Liver (tissue), 9 donors: Measurements from ENCODE around the gene SPTBN4. TPM values are rescaled to one million over a fixed set of nuclear protein-coding genes. Genes with fewer than 3 reads are reported as not detected.

Experiments
- DNase-seq: peaks from one replicate; pipeline ENCODE4 v3.0.0-alpha.2; 2017; ENCODE audit warnings: low spot score
- H3K27ac ChIP-seq, 2 donors: one replicate each; pipeline ENCODE4 v1.7.0; 2013; ENCODE audit warnings: inconsistent platforms in 2 of 2, low read length in 2 of 2, control low read depth in 1 of 2, low read depth in 1 of 2, mild to moderate bottlenecking in 1 of 2
- H3K27me3 ChIP-seq, 4 donors: one replicate each; pipeline versions ENCODE4 v1.6.1 to v1.7.0; 2013; ENCODE audit warnings: low read length in 3 of 4, inconsistent platforms in 1 of 4, mild to moderate bottlenecking in 1 of 4, moderate library complexity in 1 of 4; ENCODE audit not compliant: control insufficient read depth in 4 of 4, insufficient read depth in 4 of 4
- H3K36me3 ChIP-seq, 4 donors: one replicate each; pipeline versions ENCODE4 v1.6.1 to v1.7.0; 2013; ENCODE audit warnings: low read length in 3 of 4, mild to moderate bottlenecking in 3 of 4, low read depth in 1 of 4, moderate library complexity in 1 of 4; ENCODE audit not compliant: control insufficient read depth in 4 of 4, insufficient read depth in 3 of 4
- H3K4me1 ChIP-seq, 4 donors: one replicate each; pipeline versions ENCODE4 v1.6.1 to v1.7.0; 2013; ENCODE audit warnings: low read length in 3 of 4, mild to moderate bottlenecking in 3 of 4, moderate library complexity in 1 of 4; ENCODE audit not compliant: control insufficient read depth in 4 of 4, insufficient read depth in 4 of 4
- H3K4me3 ChIP-seq, 3 donors: one replicate each; pipeline versions ENCODE4 v1.6.1 to v1.7.0; 2013; ENCODE audit warnings: low read length in 3 of 3, control low read depth in 1 of 3, low read depth in 1 of 3, mild to moderate bottlenecking in 1 of 3
- H3K9ac ChIP-seq, 2 donors: one replicate each; pipeline ENCODE4 v1.7.0; 2013; ENCODE audit warnings: low read length in 2 of 2, mild to moderate bottlenecking in 2 of 2, moderate library complexity in 2 of 2, control low read depth in 1 of 2, low read depth in 1 of 2
- H3K9me3 ChIP-seq, 4 donors: one replicate each; pipeline versions ENCODE4 v1.6.1 to v1.7.0; 2013; ENCODE audit warnings: low read length in 3 of 4; ENCODE audit not compliant: control insufficient read depth in 4 of 4
- ATF3 ChIP-seq: IDR thresholded peaks from 2 replicates; pipeline ENCODE4 v1.6.1; 2016; ENCODE audit warnings: antibody characterized with exemption
- CTCF ChIP-seq: fragments of 150-350 bp; IDR thresholded peaks from 2 replicates; pipeline ENCODE4 v1.5.1; 2017; ENCODE audit warnings: improper control_type of control experiment, low read depth, low read length; ENCODE audit not compliant: missing input control
- EGR1 ChIP-seq, 2 donors: IDR thresholded peaks; 2 replicates each; pipeline ENCODE4 v1.6.1; 2016 to 2018; ENCODE audit warnings: antibody characterized with exemption in 2 of 2, low read depth in 2 of 2
- FOXA1 ChIP-seq: IDR thresholded peaks from 2 replicates; pipeline ENCODE4 v1.6.1; 2016; ENCODE audit warnings: antibody characterized with exemption
- FOXA2 ChIP-seq: IDR thresholded peaks from 2 replicates; pipeline ENCODE4 v1.6.1; 2016; ENCODE audit warnings: antibody characterized with exemption
- GABPA ChIP-seq, 2 donors: IDR thresholded peaks in 1 of 2; conservative IDR thresholded peaks in 1 of 2; 2 replicates each; pipeline ENCODE4 v1.6.1; 2016; ENCODE audit warnings: antibody characterized with exemption in 2 of 2, mild to moderate bottlenecking in 1 of 2, moderate library complexity in 1 of 2
- HNF4A ChIP-seq, 2 donors: conservative IDR thresholded peaks; 2 replicates each; pipeline ENCODE4 v1.6.1; 2016; ENCODE audit warnings: antibody characterized with exemption in 2 of 2, mild to moderate bottlenecking in 2 of 2
- HNF4G ChIP-seq: IDR thresholded peaks from 2 replicates; pipeline ENCODE4 v1.6.1; 2016; ENCODE audit warnings: antibody characterized with exemption
- JUND ChIP-seq, 2 donors: IDR thresholded peaks; 2 replicates each; pipeline ENCODE4 v1.6.1; 2016; ENCODE audit warnings: antibody characterized with exemption in 2 of 2
- MAX ChIP-seq: IDR thresholded peaks from 2 replicates; pipeline ENCODE4 v1.6.1; 2016; ENCODE audit warnings: antibody characterized with exemption
- NR2F2 ChIP-seq: IDR thresholded peaks from 2 replicates; pipeline ENCODE4 v1.6.1; 2016; ENCODE audit warnings: antibody characterized with exemption
- RAD21 ChIP-seq, 2 donors: IDR thresholded peaks; 2 replicates each; pipeline ENCODE4 v1.6.1; 2016; ENCODE audit warnings: antibody characterized with exemption in 2 of 2, mild to moderate bottlenecking in 2 of 2
- REST ChIP-seq: IDR thresholded peaks from 2 replicates; pipeline ENCODE4 v1.6.1; 2016; ENCODE audit warnings: antibody characterized with exemption, mild to moderate bottlenecking
- RXRA ChIP-seq, 2 donors: IDR thresholded peaks; 2 replicates each; pipeline ENCODE4 v1.6.1; 2017 to 2018; ENCODE audit warnings: antibody characterized with exemption in 2 of 2, mild to moderate bottlenecking in 1 of 2
- SP1 ChIP-seq: IDR thresholded peaks from 2 replicates; pipeline ENCODE4 v1.6.1; 2018; ENCODE audit warnings: antibody characterized with exemption, mild to moderate bottlenecking
- TAF1 ChIP-seq: conservative IDR thresholded peaks from 2 replicates; pipeline ENCODE4 v1.6.1; 2016; ENCODE audit warnings: antibody characterized with exemption, mild to moderate bottlenecking
- YY1 ChIP-seq: IDR thresholded peaks from 2 replicates; pipeline ENCODE4 v1.6.1; 2016; ENCODE audit warnings: antibody characterized with exemption, mild to moderate bottlenecking
- ZBTB33 ChIP-seq: IDR thresholded peaks from 2 replicates; pipeline ENCODE4 v1.6.1; 2016; ENCODE audit warnings: antibody characterized with exemption
- WGBS: extraction: QIAGEN DNeasy Blood & Tissue Kit; methylation state at CpG from one replicate; pipeline ENCODE4 v1.1.7; 2013; 5-methylcytosine and 5-hydroxymethylcytosine counted together
- polyA plus RNA-seq, 2 donors: library from polyadenylated mRNA; stranded (reverse) in 1 of 2; unstranded in 1 of 2; fragments of 200-250 nt in 1 of 2; fragments of >200 nt in 1 of 2; fragmentation: Nextera tagmentation in 1 of 2; extraction: Ambion mirVana in 1 of 2; gene quantifications; one replicate each; pipeline versions ENCODE4 v1.2.1 to v1.2.3, GENCODE V29; 2013 to 2015
- total RNA-seq, 2 donors: library from RNA; depleted of rRNA; stranded (reverse); fragments of >200 nt; gene quantifications; one replicate each; pipeline ENCODE4 v1.2.3, GENCODE V29; 2014
- donor health status: healthy.
- donor health status: healthy.
- donor health status: healthy.
- donor health status: healthy.
- donor health status: healthy.

SPTBN4 gene
- total and polyA plus RNA-seq, 4 donors: 0.13 to 1.1 (median 0.62) TPM

- Histone ChIP-seq H3K4me1 (no peaks in the 10 kb centered on the region), H3K9ac (no peak overlapping the region), H3K4me3 (no peak overlapping the region), H3K27me3 (peaks cover 0 to 4% (median 0%) of the 10 kb centered on the region in 4 donors), H3K36me3 (no peaks in the 10 kb centered on the region), H3K27ac (no peak overlapping the region), H3K9me3 (no peaks in the 10 kb centered on the region)
- no peak for TF ChIP-seq FOXA1
- no peak for TF ChIP-seq HNF4G
- no peak for TF ChIP-seq NR2F2
- no peak for TF ChIP-seq GABPA (IDR thresholded peaks at IDR 0.05 in 1 of 2, conservative IDR thresholded peaks at IDR 0.05 in 1 of 2)
- TF ChIP-seq ATF3: no peak
- TF ChIP-seq EGR1 (IDR thresholded peaks at IDR 0.05; ENCODE audit: low read depth in 2 of 2): no peak
- TF ChIP-seq RAD21 (IDR thresholded peaks at IDR 0.05): no peak
- TF ChIP-seq YY1: no peak
- TF ChIP-seq SP1: no peak
- TF ChIP-seq REST: no peak
- no peak for TF ChIP-seq RXRA (IDR thresholded peaks at IDR 0.05)
- TF ChIP-seq MAX: no peak
- no peak for TF ChIP-seq FOXA2
- no peak for TF ChIP-seq HNF4A (conservative IDR thresholded peaks at IDR 0.05)
- no peak for TF ChIP-seq JUND (IDR thresholded peaks at IDR 0.05)
- TF ChIP-seq TAF1: no peak
- TF ChIP-seq CTCF: no peak
- TF ChIP-seq ZBTB33: no peak
- no peak for DNase-seq
- 85% methylated on average over 3 of the region's 3 CpGs for WGBS
Measured at GRCh38 chr19:40559394-40559793, 92.6 kb downstream of the SPTBN4 start.
